ENCODE data around the gene UBXN7. TPM values are rescaled to one million over a fixed set of nuclear protein-coding genes. Genes with fewer than 3 reads are reported as not detected.
"Not testable (repeated sequence)": the region's sequence is repeated elsewhere in the genome, so short reads cannot be mapped to it uniquely, and the experiment has no call there.

The UBXN7 gene
- total and polyA plus RNA-seq, 2 of the 4 experiments (the other 2 are of a cell fraction) = 8.6 to 16.1 TPM

DNA sequence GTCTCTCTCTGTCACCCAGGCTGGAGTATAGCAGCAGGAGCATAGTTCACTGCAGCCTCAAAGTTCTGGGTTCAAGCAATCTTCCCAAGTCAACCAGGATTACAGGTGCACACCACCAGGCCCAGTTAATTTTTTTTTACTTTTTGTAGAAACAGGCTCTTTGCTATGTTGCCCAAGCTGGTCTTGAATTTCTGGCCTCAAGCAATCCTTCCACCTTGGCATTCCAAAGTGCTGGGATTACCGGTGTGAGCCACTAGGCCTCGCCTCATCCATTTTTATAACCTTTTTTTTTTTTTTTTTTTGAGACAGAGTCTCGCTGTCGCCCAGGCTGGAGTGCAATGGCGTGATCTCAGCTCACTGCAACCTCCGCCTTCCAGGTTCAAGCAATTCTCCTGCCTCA, 7.8 kb downstream of the UBXN7 start:
- peaks cover 11% of the 10 kb centered on the region for H3K9me1 ChIP-seq (ENCODE audit: insufficient read depth, low read length)
- H3K9ac ChIP-seq (ENCODE audit: low read depth, low read length); H4K91ac ChIP-seq (ENCODE audit: insufficient read depth, low read depth, low read length); intact Hi-C loops (cut with micrococcal nuclease); H3K56ac ChIP-seq (ENCODE audit: extremely low read depth, insufficient read depth, low read length); H3K4me3 ChIP-seq (ENCODE audit: insufficient read depth, low read depth, low read length); H2BK5ac ChIP-seq (ENCODE audit: low read depth, low read length, poor library complexity, severe bottlenecking); H2AFZ ChIP-seq (replicated peaks; ENCODE audit: low read length, poor library complexity); H3K4me1 ChIP-seq (ENCODE audit: control insufficient read depth, insufficient read depth, low read length); DNase-seq; H3K9me3 ChIP-seq (ENCODE audit: control insufficient read depth, insufficient read depth, low read length); H3K18ac ChIP-seq (ENCODE audit: low read depth, low read length); H4K8ac ChIP-seq (ENCODE audit: low read depth in 2 of 2, low read length in 2 of 2); in situ Hi-C loops (cut with MboI; ENCODE audit: low sequenced_read_pairs); H3K27ac ChIP-seq (ENCODE audit: insufficient read depth, low read length); H2BK20ac ChIP-seq (ENCODE audit: low read depth, low read length); H3K23ac ChIP-seq (ENCODE audit: low read depth, low read length); H2BK15ac ChIP-seq (ENCODE audit: low read depth, low read length); H3K4me2 ChIP-seq (ENCODE audit: low read depth, low read length); H2AK9ac ChIP-seq (replicated peaks; ENCODE audit: low read depth, low read length, poor library complexity); dilution Hi-C loops (cut with HindIII; ENCODE audit: low sequenced_read_pairs, unreplicated experiment); H4K5ac ChIP-seq (ENCODE audit: low read depth, low read length); BruUV-seq (replicated peaks); H2AK5ac ChIP-seq (ENCODE audit: low read depth, low read length); H3K14ac ChIP-seq (replicated peaks; ENCODE audit: low read depth, low read length); POLR2A ChIA-PET (ENCODE audit: unreplicated experiment); ATAC-seq (ENCODE audit: low read depth); H3K4ac ChIP-seq (ENCODE audit: low read depth, low read length); H3K36me3 ChIP-seq (ENCODE audit: control insufficient read depth, insufficient read depth, low read length); H3K27me3 ChIP-seq (ENCODE audit: control insufficient read depth, insufficient read depth, low read length); H2BK120ac ChIP-seq (ENCODE audit: low read depth, low read length): not testable (repeated sequence)
- peaks cover 22 to 81% of the 10 kb centered on the region in 2 experiments for H3K79me1 ChIP-seq (ENCODE audit: low read depth in 1 of 2, low read length in 2 of 2)
- peaks cover 85% of the 10 kb centered on the region for H4K20me1 ChIP-seq (ENCODE audit: insufficient read depth, low read length)
- CTCF ChIA-PET = interaction anchor here (0.6 kb wide), 1 partner anchor 322 kb away, joined by 5 read pairs; no protein-coding TSS in a partner anchor
- 83% methylated on average over 1 of the region's 6 CpGs; no CpG with 5 or more reads in 1 of the 2 experiments for WGBS, 2 experiments (ENCODE audit: extremely low coverage in 2 of 2, insufficient read length in 1 of 2)
